HG03442 (cell line): ENCODE data around the gene KATNAL2.
A peak's percentile ranks its signal among the peaks of the same experiment; 100 is the strongest.

Experiments used
- ATAC-seq: cut with Tn5 transposase; IDR thresholded peaks from one replicate; pipeline ENCODE4 v1.9.1; 2021; ENCODE audit warnings: mild to moderate bottlenecking, moderate library complexity; ENCODE audit not compliant: unreplicated experiment

KATNAL2 gene

GRCh38 chr18:46917108-46917802 lies at the start of gene KATNAL2, which contains the start of gene PIAS2:
KATNAL2 (plus strand) TSS chr18:46917602; CDS start chr18:46946873, 29,271 bp downstream.
PIAS2 (minus strand) TSS chr18:46917507; CDS start chr18:46917345, 162 bp downstream.
- ATAC-seq: peak; percentile 72

GRCh38 chr18:46868169-46868921 lies 49.1 kb upstream of the KATNAL2 start:
- ATAC-seq: no peak

GRCh38 chr18:46877329-46877987 lies 39.9 kb upstream of the KATNAL2 start:
- no peak for ATAC-seq

GRCh38 chr18:46883180-46883579 lies 34.2 kb upstream of the KATNAL2 start:
- no peak for ATAC-seq

- no peak for ATAC-seq
These were observed 30.5 kb upstream of the KATNAL2 start for GRCh38 chr18:46886893-46887292.

GRCh38 chr18:46888965-46889364 lies 28.4 kb upstream of the KATNAL2 start:
- ATAC-seq: no peak

GRCh38 chr18:46891742-46892214 lies 25.6 kb upstream of the KATNAL2 start:
- ATAC-seq: peak; percentile 86

GRCh38 chr18:46892842-46893241 lies 24.6 kb upstream of the KATNAL2 start:
- peak; percentile 64 for ATAC-seq

- no peak for ATAC-seq
These were observed 24.0 kb upstream of the KATNAL2 start for GRCh38 chr18:46893360-46893759.

GRCh38 chr18:46894124-46894523 lies 23.3 kb upstream of the KATNAL2 start:
- no peak for ATAC-seq

- peak; percentile 70 for ATAC-seq
These were observed 18.0 kb upstream of the KATNAL2 start for GRCh38 chr18:46899274-46899948.

- ATAC-seq: no peak
These were observed 14.0 kb upstream of the KATNAL2 start for GRCh38 chr18:46903406-46903805.

- ATAC-seq: no peak
These were observed 7.9 kb upstream of the KATNAL2 start for GRCh38 chr18:46909497-46909896.

GRCh38 chr18:46910856-46911255 lies 6.5 kb upstream of the KATNAL2 start:
- ATAC-seq: no peak

GRCh38 chr18:46915800-46916550 lies 1.4 kb upstream of the KATNAL2 start:
- ATAC-seq: no peak

- ATAC-seq: no peak
These were observed 773 bp upstream of the KATNAL2 start for GRCh38 chr18:46916551-46917107.

- ATAC-seq: peak; percentile 2
These were observed 600 bp downstream of the KATNAL2 start for GRCh38 chr18:46917803-46918600.

- no peak for ATAC-seq
These were observed 2.7 kb downstream of the KATNAL2 start for GRCh38 chr18:46920067-46920466.

- no peak for ATAC-seq
These were observed 3.3 kb downstream of the KATNAL2 start for GRCh38 chr18:46920653-46921052.
